Liver (tissue), 9 donors: ENCODE data around the gene GPR62. TPM values are rescaled to one million over a fixed set of nuclear protein-coding genes. Genes with fewer than 3 reads are reported as not detected.

Source experiments
- DNase-seq: peaks from one replicate; pipeline ENCODE4 v3.0.0-alpha.2; 2017; ENCODE audit warnings: low spot score
- H3K27ac ChIP-seq, 2 donors: one replicate each; pipeline ENCODE4 v1.7.0; 2013; ENCODE audit warnings: inconsistent platforms in 2 of 2, low read length in 2 of 2, control low read depth in 1 of 2, low read depth in 1 of 2, mild to moderate bottlenecking in 1 of 2
- H3K27me3 ChIP-seq, 4 donors: one replicate each; pipeline versions ENCODE4 v1.6.1 to v1.7.0; 2013; ENCODE audit warnings: low read length in 3 of 4, inconsistent platforms in 1 of 4, mild to moderate bottlenecking in 1 of 4, moderate library complexity in 1 of 4; ENCODE audit not compliant: control insufficient read depth in 4 of 4, insufficient read depth in 4 of 4
- H3K36me3 ChIP-seq, 4 donors: one replicate each; pipeline versions ENCODE4 v1.6.1 to v1.7.0; 2013; ENCODE audit warnings: low read length in 3 of 4, mild to moderate bottlenecking in 3 of 4, low read depth in 1 of 4, moderate library complexity in 1 of 4; ENCODE audit not compliant: control insufficient read depth in 4 of 4, insufficient read depth in 3 of 4
- H3K4me1 ChIP-seq, 4 donors: one replicate each; pipeline versions ENCODE4 v1.6.1 to v1.7.0; 2013; ENCODE audit warnings: low read length in 3 of 4, mild to moderate bottlenecking in 3 of 4, moderate library complexity in 1 of 4; ENCODE audit not compliant: control insufficient read depth in 4 of 4, insufficient read depth in 4 of 4
- H3K4me3 ChIP-seq, 3 donors: one replicate each; pipeline versions ENCODE4 v1.6.1 to v1.7.0; 2013; ENCODE audit warnings: low read length in 3 of 3, control low read depth in 1 of 3, low read depth in 1 of 3, mild to moderate bottlenecking in 1 of 3
- H3K9ac ChIP-seq, 2 donors: one replicate each; pipeline ENCODE4 v1.7.0; 2013; ENCODE audit warnings: low read length in 2 of 2, mild to moderate bottlenecking in 2 of 2, moderate library complexity in 2 of 2, control low read depth in 1 of 2, low read depth in 1 of 2
- H3K9me3 ChIP-seq, 4 donors: one replicate each; pipeline versions ENCODE4 v1.6.1 to v1.7.0; 2013; ENCODE audit warnings: low read length in 3 of 4; ENCODE audit not compliant: control insufficient read depth in 4 of 4
- ATF3 ChIP-seq: IDR thresholded peaks from 2 replicates; pipeline ENCODE4 v1.6.1; 2016; ENCODE audit warnings: antibody characterized with exemption
- FOXA1 ChIP-seq: IDR thresholded peaks from 2 replicates; pipeline ENCODE4 v1.6.1; 2016; ENCODE audit warnings: antibody characterized with exemption
- FOXA2 ChIP-seq: IDR thresholded peaks from 2 replicates; pipeline ENCODE4 v1.6.1; 2016; ENCODE audit warnings: antibody characterized with exemption
- GABPA ChIP-seq, 2 donors: IDR thresholded peaks in 1 of 2; conservative IDR thresholded peaks in 1 of 2; 2 replicates each; pipeline ENCODE4 v1.6.1; 2016; ENCODE audit warnings: antibody characterized with exemption in 2 of 2, mild to moderate bottlenecking in 1 of 2, moderate library complexity in 1 of 2
- HNF4A ChIP-seq, 2 donors: conservative IDR thresholded peaks; 2 replicates each; pipeline ENCODE4 v1.6.1; 2016; ENCODE audit warnings: antibody characterized with exemption in 2 of 2, mild to moderate bottlenecking in 2 of 2
- HNF4G ChIP-seq: IDR thresholded peaks from 2 replicates; pipeline ENCODE4 v1.6.1; 2016; ENCODE audit warnings: antibody characterized with exemption
- JUND ChIP-seq, 2 donors: IDR thresholded peaks; 2 replicates each; pipeline ENCODE4 v1.6.1; 2016; ENCODE audit warnings: antibody characterized with exemption in 2 of 2
- NR2F2 ChIP-seq: IDR thresholded peaks from 2 replicates; pipeline ENCODE4 v1.6.1; 2016; ENCODE audit warnings: antibody characterized with exemption
- RAD21 ChIP-seq, 2 donors: IDR thresholded peaks; 2 replicates each; pipeline ENCODE4 v1.6.1; 2016; ENCODE audit warnings: antibody characterized with exemption in 2 of 2, mild to moderate bottlenecking in 2 of 2
- RXRA ChIP-seq, 2 donors: IDR thresholded peaks; 2 replicates each; pipeline ENCODE4 v1.6.1; 2017 to 2018; ENCODE audit warnings: antibody characterized with exemption in 2 of 2, mild to moderate bottlenecking in 1 of 2
- SP1 ChIP-seq: IDR thresholded peaks from 2 replicates; pipeline ENCODE4 v1.6.1; 2018; ENCODE audit warnings: antibody characterized with exemption, mild to moderate bottlenecking
- TAF1 ChIP-seq: conservative IDR thresholded peaks from 2 replicates; pipeline ENCODE4 v1.6.1; 2016; ENCODE audit warnings: antibody characterized with exemption, mild to moderate bottlenecking
- YY1 ChIP-seq: IDR thresholded peaks from 2 replicates; pipeline ENCODE4 v1.6.1; 2016; ENCODE audit warnings: antibody characterized with exemption, mild to moderate bottlenecking
- WGBS: extraction: QIAGEN DNeasy Blood & Tissue Kit; methylation state at CpG from one replicate; pipeline ENCODE4 v1.1.7; 2013; 5-methylcytosine and 5-hydroxymethylcytosine counted together
- polyA plus RNA-seq, 2 donors: library from polyadenylated mRNA; stranded (reverse) in 1 of 2; unstranded in 1 of 2; fragments of 200-250 nt in 1 of 2; fragments of >200 nt in 1 of 2; fragmentation: Nextera tagmentation in 1 of 2; extraction: Ambion mirVana in 1 of 2; gene quantifications; one replicate each; pipeline versions ENCODE4 v1.2.1 to v1.2.3, GENCODE V29; 2013 to 2015
- total RNA-seq, 2 donors: library from RNA; depleted of rRNA; stranded (reverse); fragments of >200 nt; gene quantifications; one replicate each; pipeline ENCODE4 v1.2.3, GENCODE V29; 2014
- TF ChIP-seq, protein P1 (sequence below): IDR thresholded peaks from 2 replicates; pipeline ENCODE4 v1.6.1; 2016; ENCODE audit warnings: antibody characterized with exemption, mild to moderate bottlenecking
- TF ChIP-seq, protein P2 (sequence below): IDR thresholded peaks from 2 replicates; pipeline ENCODE4 v1.6.1; 2016; ENCODE audit warnings: antibody characterized with exemption
- TF ChIP-seq, protein P3 (sequence below): IDR thresholded peaks from 2 replicates; pipeline ENCODE4 v1.6.1; 2016; ENCODE audit warnings: antibody characterized with exemption
- donor health status: healthy.
- donor health status: healthy.
- donor health status: healthy.
- donor health status: healthy.
- donor health status: healthy.

Gene GPR62
- total and polyA plus RNA-seq, 4 donors = 0.07 to 0.08 TPM; not detected in 2

GRCh38 chr3:51971350-51971749 is 16.2 kb downstream of the GPR62 start (continued):
- TF ChIP-seq, protein P1, sequence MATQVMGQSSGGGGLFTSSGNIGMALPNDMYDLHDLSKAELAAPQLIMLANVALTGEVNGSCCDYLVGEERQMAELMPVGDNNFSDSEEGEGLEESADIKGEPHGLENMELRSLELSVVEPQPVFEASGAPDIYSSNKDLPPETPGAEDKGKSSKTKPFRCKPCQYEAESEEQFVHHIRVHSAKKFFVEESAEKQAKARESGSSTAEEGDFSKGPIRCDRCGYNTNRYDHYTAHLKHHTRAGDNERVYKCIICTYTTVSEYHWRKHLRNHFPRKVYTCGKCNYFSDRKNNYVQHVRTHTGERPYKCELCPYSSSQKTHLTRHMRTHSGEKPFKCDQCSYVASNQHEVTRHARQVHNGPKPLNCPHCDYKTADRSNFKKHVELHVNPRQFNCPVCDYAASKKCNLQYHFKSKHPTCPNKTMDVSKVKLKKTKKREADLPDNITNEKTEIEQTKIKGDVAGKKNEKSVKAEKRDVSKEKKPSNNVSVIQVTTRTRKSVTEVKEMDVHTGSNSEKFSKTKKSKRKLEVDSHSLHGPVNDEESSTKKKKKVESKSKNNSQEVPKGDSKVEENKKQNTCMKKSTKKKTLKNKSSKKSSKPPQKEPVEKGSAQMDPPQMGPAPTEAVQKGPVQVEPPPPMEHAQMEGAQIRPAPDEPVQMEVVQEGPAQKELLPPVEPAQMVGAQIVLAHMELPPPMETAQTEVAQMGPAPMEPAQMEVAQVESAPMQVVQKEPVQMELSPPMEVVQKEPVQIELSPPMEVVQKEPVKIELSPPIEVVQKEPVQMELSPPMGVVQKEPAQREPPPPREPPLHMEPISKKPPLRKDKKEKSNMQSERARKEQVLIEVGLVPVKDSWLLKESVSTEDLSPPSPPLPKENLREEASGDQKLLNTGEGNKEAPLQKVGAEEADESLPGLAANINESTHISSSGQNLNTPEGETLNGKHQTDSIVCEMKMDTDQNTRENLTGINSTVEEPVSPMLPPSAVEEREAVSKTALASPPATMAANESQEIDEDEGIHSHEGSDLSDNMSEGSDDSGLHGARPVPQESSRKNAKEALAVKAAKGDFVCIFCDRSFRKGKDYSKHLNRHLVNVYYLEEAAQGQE = no peak
- no peak for TF ChIP-seq YY1
- no peak for TF ChIP-seq NR2F2
- no peak for TF ChIP-seq SP1

DNA sequence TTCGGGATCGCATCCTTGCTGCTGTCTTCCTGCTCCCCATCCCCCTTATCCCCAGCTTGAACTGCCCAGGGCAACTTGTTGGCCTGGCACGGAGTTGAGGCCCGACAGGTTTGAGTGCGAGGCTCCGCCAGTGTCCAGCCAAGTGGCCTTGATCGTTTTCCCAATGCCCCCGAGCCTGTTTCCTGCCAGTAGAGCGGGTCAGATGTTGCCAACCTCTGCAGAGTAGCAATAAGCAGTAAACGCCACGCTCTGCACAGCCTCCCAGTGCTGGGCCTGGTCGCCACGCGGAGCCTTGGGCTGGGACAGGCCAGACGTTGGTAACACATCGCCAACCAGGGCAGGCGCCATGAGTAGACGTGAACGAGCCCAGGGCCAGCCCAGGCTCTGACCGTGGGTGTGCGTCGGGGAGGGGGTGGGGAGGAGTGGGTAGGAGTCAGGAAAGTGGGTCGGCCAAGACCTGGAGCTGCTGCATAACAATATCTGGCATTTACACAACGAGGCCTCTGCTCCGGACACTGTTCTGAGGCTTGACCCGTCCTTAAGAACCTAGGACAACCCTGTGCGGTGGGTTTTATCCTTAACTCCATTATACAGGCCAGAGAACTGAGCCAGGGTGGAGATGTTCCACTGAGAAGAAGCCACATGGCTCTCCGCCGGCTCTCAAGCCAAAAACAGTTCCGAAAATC is 19.2 kb downstream of the GPR62 start:
- no peaks in the 10 kb centered on the region for H3K9me3 ChIP-seq
- peak overlapping the region; percentile 60 to 79 (median 64) for H3K4me3 ChIP-seq
- H3K27me3 ChIP-seq = no peaks in the 10 kb centered on the region
- DNase-seq = peak; percentile 54
- H3K36me3 ChIP-seq = no peaks in the 10 kb centered on the region
- TF ChIP-seq HNF4A (conservative IDR thresholded peaks at IDR 0.05) = peak in 1 of 2 donors; percentile 10
- TF ChIP-seq, protein P2, sequence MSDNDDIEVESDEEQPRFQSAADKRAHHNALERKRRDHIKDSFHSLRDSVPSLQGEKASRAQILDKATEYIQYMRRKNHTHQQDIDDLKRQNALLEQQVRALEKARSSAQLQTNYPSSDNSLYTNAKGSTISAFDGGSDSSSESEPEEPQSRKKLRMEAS = peak; percentile 23
- peak in 1 of 2 donors; percentile 4 for TF ChIP-seq RXRA (IDR thresholded peaks at IDR 0.05)
- no peak for TF ChIP-seq FOXA1
- TF ChIP-seq NR2F2 = no peak
- TF ChIP-seq, protein P1 = peak; percentile 10
- TF ChIP-seq SP1 = peak; percentile 46
- 7% methylated on average over 30 of the region's 30 CpGs for WGBS
- H3K4me1 ChIP-seq = peaks cover 13 to 54% (median 44%) of the 10 kb centered on the region in 4 donors
- peak overlapping the region; percentile 92 to 95 for H3K9ac ChIP-seq
- peak overlapping the region; percentile 94 to 97 for H3K27ac ChIP-seq

GRCh38 chr3:51974963-51975851 is 20.0 kb downstream of the GPR62 start, which contains the start of gene ABHD14A:
Gene ABHD14A, plus strand, starts transcription at chr3:51975064. Its CDS starts 72 bp downstream, at chr3:51975136.
- no peaks in the 10 kb centered on the region for H3K36me3 ChIP-seq
- H3K4me3 ChIP-seq = peak within 1 kb of the TSS; percentile 64 to 79 (median 76)
- peaks cover 11 to 49% (median 37%) of the 10 kb centered on the region in 4 donors for H3K4me1 ChIP-seq
- WGBS = under 1% methylated on average over 63 of the region's 63 CpGs
- no peaks in the 10 kb centered on the region for H3K9me3 ChIP-seq
- peak; percentile 71 for DNase-seq
- H3K27ac ChIP-seq = peak within 1 kb of the TSS; percentile 94 to 97
- peak within 1 kb of the TSS; percentile 92 to 95 for H3K9ac ChIP-seq
- no peaks in the 10 kb centered on the region for H3K27me3 ChIP-seq
- TF ChIP-seq HNF4G (peak; percentile 86), GABPA (IDR thresholded peaks at IDR 0.05 in 1 of 2, conservative IDR thresholded peaks at IDR 0.05 in 1 of 2) (peak in 1 of 2 donors; percentile 37), HNF4A (conservative IDR thresholded peaks at IDR 0.05) (peak; percentile 92 to 93), TAF1 (no peak), YY1 (no peak), SP1 (peak; percentile 63), RXRA (IDR thresholded peaks at IDR 0.05) (peak in 1 of 2 donors; percentile 31), ATF3 (no peak), NR2F2 (no peak), RAD21 (IDR thresholded peaks at IDR 0.05) (no peak), FOXA2 (no peak), FOXA1 (no peak), JUND (IDR thresholded peaks at IDR 0.05) (no peak)
- TF ChIP-seq, protein P2 = no peak
- TF ChIP-seq, protein P3, sequence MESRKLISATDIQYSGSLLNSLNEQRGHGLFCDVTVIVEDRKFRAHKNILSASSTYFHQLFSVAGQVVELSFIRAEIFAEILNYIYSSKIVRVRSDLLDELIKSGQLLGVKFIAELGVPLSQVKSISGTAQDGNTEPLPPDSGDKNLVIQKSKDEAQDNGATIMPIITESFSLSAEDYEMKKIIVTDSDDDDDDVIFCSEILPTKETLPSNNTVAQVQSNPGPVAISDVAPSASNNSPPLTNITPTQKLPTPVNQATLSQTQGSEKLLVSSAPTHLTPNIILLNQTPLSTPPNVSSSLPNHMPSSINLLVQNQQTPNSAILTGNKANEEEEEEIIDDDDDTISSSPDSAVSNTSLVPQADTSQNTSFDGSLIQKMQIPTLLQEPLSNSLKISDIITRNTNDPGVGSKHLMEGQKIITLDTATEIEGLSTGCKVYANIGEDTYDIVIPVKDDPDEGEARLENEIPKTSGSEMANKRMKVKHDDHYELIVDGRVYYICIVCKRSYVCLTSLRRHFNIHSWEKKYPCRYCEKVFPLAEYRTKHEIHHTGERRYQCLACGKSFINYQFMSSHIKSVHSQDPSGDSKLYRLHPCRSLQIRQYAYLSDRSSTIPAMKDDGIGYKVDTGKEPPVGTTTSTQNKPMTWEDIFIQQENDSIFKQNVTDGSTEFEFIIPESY = no peak
